AG09309 (cell line): ENCODE measurements around the gene CACNA1C.

ENCODE experiments used
- DNase-seq: peaks from one replicate; pipeline ENCODE4 v3.0.0-alpha.2; 2010; ENCODE audit warnings: low read depth
- H3K4me3 ChIP-seq: 2 replicates; pipeline ENCODE4 v1.5.1; 2011; ENCODE audit warnings: mild to moderate bottlenecking, low read depth, low read length, moderate library complexity; ENCODE audit not compliant: control insufficient read depth
- TF ChIP-seq, protein P1 (sequence below): IDR thresholded peaks from 2 replicates; pipeline ENCODE4 v1.5.1; 2011; ENCODE audit warnings: mild to moderate bottlenecking, low read depth, low read length, inconsistent platforms; ENCODE audit not compliant: insufficient read depth, control insufficient read depth; ENCODE audit errors: missing control alignments

The CACNA1C gene

DNA sequence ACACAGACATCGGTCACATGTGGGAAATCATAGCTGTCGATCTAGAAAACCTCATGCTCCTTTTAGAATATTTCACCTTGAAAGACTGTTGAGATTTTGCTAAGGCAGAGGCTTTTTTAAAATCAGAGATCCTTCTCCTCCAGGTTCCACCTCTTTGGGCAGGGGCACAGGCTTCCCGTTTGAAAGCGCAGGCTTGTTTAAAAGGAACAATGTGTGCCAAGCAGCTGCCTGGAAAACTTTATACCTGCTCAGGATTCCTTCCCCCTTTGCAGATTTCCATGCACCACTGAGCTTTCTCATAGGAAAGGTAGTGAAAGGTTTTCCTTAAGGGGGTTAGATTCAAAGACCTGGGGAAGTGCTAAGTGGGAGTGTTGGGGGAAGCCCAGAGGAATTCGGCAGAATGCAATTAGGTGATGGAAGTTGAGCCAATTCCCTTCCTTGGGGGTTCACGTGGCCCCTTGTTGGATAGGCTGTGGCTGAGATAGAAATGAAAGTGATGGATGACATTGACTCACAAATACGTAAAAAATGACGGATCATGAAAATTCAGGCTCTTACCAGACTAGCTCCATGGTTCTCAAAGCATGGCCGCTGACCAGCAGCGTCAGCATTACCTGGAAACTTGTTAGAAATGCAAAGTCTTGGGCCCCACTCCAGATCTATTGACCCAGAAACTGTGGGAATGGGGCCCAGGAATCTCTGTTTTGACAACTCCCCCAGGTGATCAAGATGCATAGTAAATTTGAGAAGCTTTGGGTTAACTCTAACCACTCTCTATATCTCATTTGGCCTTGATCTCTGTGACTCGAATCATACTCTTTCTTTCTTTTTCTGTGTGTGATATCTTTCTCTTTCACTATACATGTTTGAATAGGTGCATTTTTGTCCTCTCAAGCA, 460.6 kb downstream of the CACNA1C start:
- TF ChIP-seq, protein P1, sequence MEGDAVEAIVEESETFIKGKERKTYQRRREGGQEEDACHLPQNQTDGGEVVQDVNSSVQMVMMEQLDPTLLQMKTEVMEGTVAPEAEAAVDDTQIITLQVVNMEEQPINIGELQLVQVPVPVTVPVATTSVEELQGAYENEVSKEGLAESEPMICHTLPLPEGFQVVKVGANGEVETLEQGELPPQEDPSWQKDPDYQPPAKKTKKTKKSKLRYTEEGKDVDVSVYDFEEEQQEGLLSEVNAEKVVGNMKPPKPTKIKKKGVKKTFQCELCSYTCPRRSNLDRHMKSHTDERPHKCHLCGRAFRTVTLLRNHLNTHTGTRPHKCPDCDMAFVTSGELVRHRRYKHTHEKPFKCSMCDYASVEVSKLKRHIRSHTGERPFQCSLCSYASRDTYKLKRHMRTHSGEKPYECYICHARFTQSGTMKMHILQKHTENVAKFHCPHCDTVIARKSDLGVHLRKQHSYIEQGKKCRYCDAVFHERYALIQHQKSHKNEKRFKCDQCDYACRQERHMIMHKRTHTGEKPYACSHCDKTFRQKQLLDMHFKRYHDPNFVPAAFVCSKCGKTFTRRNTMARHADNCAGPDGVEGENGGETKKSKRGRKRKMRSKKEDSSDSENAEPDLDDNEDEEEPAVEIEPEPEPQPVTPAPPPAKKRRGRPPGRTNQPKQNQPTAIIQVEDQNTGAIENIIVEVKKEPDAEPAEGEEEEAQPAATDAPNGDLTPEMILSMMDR: no peak
- DNase-seq: no peak
- no peak overlapping the region for H3K4me3 ChIP-seq

DNA sequence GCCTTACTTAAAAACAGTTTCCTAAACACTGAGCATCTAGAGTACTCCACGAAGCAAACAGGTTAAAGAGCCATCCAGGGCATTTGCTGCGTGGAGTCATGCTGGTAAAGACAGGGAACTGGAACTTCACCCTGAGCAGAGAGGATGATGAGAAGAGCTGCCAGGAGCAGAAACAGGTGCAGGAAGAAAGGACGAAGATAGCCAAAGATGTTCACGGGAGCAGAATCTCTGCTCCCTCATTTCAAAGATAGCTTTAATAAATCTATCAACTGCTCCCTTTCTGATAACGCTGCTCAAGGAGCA, 461.2 kb downstream of the CACNA1C start:
- TF ChIP-seq, protein P1: no peak
- no peak for DNase-seq
- no peak overlapping the region for H3K4me3 ChIP-seq

DNA sequence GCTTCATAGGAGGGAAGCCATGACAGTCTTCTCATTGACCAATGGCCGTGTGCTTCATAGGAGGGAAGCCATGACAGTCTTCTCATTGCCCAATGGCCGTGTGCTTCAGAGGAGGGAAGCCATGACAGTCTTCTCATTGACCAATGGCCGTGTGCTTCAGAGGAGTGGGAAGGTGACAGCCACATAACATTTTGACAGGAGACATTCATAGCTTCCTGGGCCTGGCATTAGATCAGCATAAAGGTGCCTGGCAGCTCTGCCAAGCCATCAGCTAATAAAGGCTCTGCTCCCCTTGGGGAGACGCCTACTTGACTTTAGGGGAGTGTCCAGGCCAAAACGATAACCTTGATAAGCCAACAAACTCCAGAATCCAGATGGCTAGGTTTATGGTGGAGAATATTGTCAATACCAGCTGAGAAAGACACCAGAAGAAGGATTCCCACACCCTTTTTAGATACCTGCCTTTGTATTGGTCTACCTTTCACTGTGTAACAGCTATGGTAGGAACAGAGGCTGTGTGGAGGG, 468.0 kb downstream of the CACNA1C start:
- H3K4me3 ChIP-seq: no peak overlapping the region
- DNase-seq: no peak
- TF ChIP-seq, protein P1: no peak

DNA sequence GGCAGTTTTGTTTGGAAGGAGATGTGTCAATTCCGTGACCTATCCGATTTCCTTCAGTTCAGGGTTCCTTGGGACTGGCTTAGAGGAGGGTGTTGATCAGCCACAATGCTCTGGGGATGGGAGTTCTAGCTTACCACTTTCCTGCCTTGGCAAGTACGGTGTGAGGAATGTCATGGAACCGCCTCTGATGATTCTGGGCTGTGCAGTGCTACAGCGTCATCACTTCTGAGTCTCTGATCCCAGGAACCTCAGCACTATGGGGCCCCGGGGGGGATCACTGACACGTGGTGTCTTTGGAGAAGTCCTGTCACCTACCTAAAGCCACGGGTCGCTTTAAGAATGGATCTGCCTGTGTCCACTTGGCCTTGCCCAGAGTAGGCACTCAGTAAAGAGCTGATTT, 470.5 kb downstream of the CACNA1C start:
- DNase-seq: no peak
- H3K4me3 ChIP-seq: no peak overlapping the region
- TF ChIP-seq, protein P1: no peak

DNA sequence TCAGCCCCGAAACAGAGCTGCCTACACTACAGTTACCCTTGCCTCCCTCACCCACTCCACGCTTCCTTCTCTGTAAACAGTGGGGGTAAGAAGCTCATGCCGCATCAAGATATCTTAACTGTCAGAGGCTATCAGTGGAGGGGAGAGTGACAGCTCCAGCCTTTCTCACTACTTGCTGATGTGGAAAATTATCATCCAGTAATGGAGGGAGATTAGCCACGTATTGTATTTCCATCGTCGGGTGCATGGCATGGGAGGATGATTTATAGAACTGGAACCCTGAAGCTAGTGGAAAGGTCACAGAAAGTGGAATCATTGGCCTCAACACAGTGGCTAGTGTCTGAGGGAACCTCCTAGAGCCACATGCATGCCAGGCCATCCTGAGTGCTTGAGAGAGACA, 471.1 kb downstream of the CACNA1C start:
- no peak overlapping the region for H3K4me3 ChIP-seq
- TF ChIP-seq, protein P1: no peak
- DNase-seq: no peak

DNA sequence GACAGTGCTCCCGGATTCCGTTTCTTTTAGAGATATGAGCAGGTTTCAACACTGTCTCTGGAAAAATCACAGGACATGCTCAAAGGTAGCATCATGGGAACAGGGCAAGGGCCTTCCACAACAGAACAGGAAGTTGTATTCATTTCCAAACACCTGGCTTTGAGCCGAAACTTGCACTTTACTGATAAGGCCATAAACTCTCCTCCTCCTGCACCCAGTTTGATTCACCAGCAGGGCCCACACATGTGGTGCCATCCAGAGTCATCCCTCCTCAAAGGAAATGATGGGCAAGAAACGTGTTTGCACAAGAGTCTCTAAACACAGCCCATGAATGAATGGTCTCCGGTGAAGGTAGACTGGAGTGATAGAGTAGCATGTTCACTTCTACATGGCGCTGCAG, 473.6 kb downstream of the CACNA1C start:
- H3K4me3 ChIP-seq: no peak overlapping the region
- no peak for DNase-seq
- TF ChIP-seq, protein P1: no peak
